ENCODE measurements around the gene IRX4. TPM values are rescaled to one million over a fixed set of nuclear protein-coding genes. Genes with fewer than 3 reads are reported as not detected.

The IRX4 gene
- total and polyA plus RNA-seq, 9 of the 15 experiments (the other 6 are each of a cell fraction or from before 2014, with no cell fraction given) = not detected

DNA sequence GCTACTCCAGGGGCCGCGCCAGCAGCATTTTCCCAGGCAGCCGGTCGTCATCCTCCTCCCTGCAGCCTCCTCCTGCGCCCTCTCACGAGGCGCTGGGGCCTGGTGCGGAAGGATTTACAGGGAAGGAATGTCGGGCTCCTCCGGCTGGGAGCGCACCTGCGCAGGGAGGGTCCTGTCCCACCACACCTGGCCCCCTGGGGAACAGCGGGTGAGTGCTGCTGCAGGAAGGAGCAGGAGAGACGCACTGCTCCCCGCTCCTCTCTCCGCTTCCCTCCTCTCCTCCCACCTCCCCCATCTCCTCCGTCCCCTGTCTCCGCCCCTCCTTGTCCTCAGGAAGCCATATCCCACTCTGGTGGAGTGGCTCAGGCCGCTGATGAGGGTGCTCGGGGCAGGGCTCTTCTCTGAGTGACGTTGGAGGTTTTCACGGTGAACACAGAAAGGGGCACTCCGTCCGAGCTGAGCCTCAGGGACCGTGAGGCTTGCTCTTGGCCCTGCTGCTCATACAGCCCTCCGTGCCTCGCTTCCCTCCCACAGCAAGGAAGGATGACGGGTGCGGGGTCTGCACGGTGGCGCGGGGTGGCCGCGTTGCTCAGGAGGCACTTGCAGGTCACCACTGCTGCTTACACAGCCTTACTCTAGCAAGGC is 31.3 kb downstream of the IRX4 start:
- under 1% methylated on average over 31 of the region's 34 CpGs for WGBS (ENCODE audit: insufficient coverage, low coverage, missing lambda C conversion rate)
- no peak for FAIRE-seq
- peaks cover 21% of the 10 kb centered on the region for H4K20me1 ChIP-seq (replicated peaks; ENCODE audit: control insufficient read depth, insufficient read depth, low read length)
- no peaks in the 10 kb centered on the region for H3K36me3 ChIP-seq (ENCODE audit: control insufficient read depth, insufficient read depth, low read length)
- no peaks in the 10 kb centered on the region for H3K4me1 ChIP-seq (replicated peaks in 1 of 2; ENCODE audit: control insufficient read depth in 2 of 2, insufficient read depth in 2 of 2, low read length in 2 of 2)
- no peak overlapping the region for H3K4me3 ChIP-seq
- H3K9ac ChIP-seq (ENCODE audit: insufficient read depth in 1 of 2, low read depth in 2 of 2, low read length in 2 of 2) = no peak overlapping the region
- no peaks in the 10 kb centered on the region for H3K9me3 ChIP-seq (replicated peaks; ENCODE audit: control insufficient read depth, insufficient read depth, low read depth, low read length)
- H3K4me2 ChIP-seq (ENCODE audit: insufficient read depth, low read length) = no peak overlapping the region
- CTCF ChIA-PET (ENCODE audit: low intra/inter-chr PET ratio) = no interaction called here
- no peaks in the 10 kb centered on the region for H3K79me2 ChIP-seq (ENCODE audit: control insufficient read depth, insufficient read depth, low read length)
- no TSS peak for BruUV-seq (replicated peaks)
- no peak overlapping the region for H2AFZ ChIP-seq (ENCODE audit: low read depth, low read length)
- intact Hi-C loops (cut with micrococcal nuclease) (no loop called here), in situ Hi-C loops (cut with MboI) (no loop called here)
- H3K27me3 ChIP-seq (ENCODE audit: control insufficient read depth in 2 of 2, insufficient read depth in 2 of 2, low read length in 2 of 2) = peaks cover 55 to 91% of the 10 kb centered on the region in 2 experiments
- no peaks in the 10 kb centered on the region for H3K9me1 ChIP-seq (ENCODE audit: control insufficient read depth, insufficient read depth, low read length)
- H3K27ac ChIP-seq (ENCODE audit: extremely low read depth, low read depth, low read length) = no peak overlapping the region
- POLR2A ChIA-PET = interaction anchor here (0.6 kb wide), 1 partner anchor 870 kb away, joined by 3 read pairs; no protein-coding TSS in a partner anchor
- no peak; the same call in 2 of the 3 replicates for ATAC-seq
- DNase-seq (ENCODE audit: extremely low read depth in 1 of 4, low spot score in 3 of 4) = no peak
- TF ChIP-seq HIVEP1 (CRISPR knock-in tag; IDR thresholded peaks at IDR 0.05) (no peak), PCBP2 (IDR thresholded peaks at IDR 0.05; ENCODE audit: low read depth, low read length, poor library complexity, severe bottlenecking) (no peak), ZNF121 (CRISPR knock-in tag; conservative IDR thresholded peaks at IDR 0.05) (no peak), NFIX (CRISPR knock-in tag; IDR thresholded peaks at IDR 0.05; ENCODE audit: low read depth) (no peak), ZNF212 (CRISPR knock-in tag; IDR thresholded peaks at IDR 0.05) (no peak), ILK (tag; IDR thresholded peaks at IDR 0.05; ENCODE audit: borderline replicate concordance, low read depth) (no peak), MEF2D (tag; conservative IDR thresholded peaks at IDR 0.05; ENCODE audit: low read depth) (no peak), ZNF224 (CRISPR knock-in tag; IDR thresholded peaks at IDR 0.05) (no peak), ZNF263 (CRISPR knock-in tag; IDR thresholded peaks at IDR 0.05; ENCODE audit: borderline replicate concordance) (no peak), SNRNP70 (optimal IDR thresholded peaks at IDR 0.05; ENCODE audit: low read depth, low read length) (no peak), ARID1B (IDR thresholded peaks at IDR 0.05) (no peak)
- TF ChIP-seq, protein P1, sequence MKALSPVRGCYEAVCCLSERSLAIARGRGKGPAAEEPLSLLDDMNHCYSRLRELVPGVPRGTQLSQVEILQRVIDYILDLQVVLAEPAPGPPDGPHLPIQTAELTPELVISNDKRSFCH (CRISPR knock-in tag; IDR thresholded peaks at IDR 0.05) = no peak
- TF ChIP-seq, protein P1 (tag; IDR thresholded peaks at IDR 0.05) = no peak
- TF ChIP-seq, protein P2, sequence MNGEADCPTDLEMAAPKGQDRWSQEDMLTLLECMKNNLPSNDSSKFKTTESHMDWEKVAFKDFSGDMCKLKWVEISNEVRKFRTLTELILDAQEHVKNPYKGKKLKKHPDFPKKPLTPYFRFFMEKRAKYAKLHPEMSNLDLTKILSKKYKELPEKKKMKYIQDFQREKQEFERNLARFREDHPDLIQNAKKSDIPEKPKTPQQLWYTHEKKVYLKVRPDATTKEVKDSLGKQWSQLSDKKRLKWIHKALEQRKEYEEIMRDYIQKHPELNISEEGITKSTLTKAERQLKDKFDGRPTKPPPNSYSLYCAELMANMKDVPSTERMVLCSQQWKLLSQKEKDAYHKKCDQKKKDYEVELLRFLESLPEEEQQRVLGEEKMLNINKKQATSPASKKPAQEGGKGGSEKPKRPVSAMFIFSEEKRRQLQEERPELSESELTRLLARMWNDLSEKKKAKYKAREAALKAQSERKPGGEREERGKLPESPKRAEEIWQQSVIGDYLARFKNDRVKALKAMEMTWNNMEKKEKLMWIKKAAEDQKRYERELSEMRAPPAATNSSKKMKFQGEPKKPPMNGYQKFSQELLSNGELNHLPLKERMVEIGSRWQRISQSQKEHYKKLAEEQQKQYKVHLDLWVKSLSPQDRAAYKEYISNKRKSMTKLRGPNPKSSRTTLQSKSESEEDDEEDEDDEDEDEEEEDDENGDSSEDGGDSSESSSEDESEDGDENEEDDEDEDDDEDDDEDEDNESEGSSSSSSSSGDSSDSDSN (IDR thresholded peaks at IDR 0.05; ENCODE audit: borderline replicate concordance in 1 of 2, low read depth in 2 of 2, low read length in 2 of 2) = no peak

Measured in K562 (cell line).